Spinal cord (tissue), 10 donors: ENCODE measurements around the gene POC5. TPM values are rescaled to one million over a fixed set of nuclear protein-coding genes. Genes with fewer than 3 reads are reported as not detected.
"Not testable (repeated sequence)": the region's sequence is repeated elsewhere in the genome, so short reads cannot be mapped to it uniquely, and the experiment has no call there.

ENCODE experiments used
- DNase-seq, 6 donors: peaks; one replicate each; pipeline versions ENCODE4 v3.0.0 to v3.0.0-alpha.2; 2013 to 2015; ENCODE audit warnings: low spot score in 6 of 6, low read depth in 4 of 6
- H3K27ac ChIP-seq: one replicate; pipeline ENCODE4 v1.5.1; 2013; ENCODE audit warnings: low read depth, low read length, control low read depth
- H3K27me3 ChIP-seq: one replicate; pipeline ENCODE4 v1.6.1; 2013; ENCODE audit warnings: low read length; ENCODE audit not compliant: control insufficient read depth, insufficient read depth
- H3K36me3 ChIP-seq: one replicate; pipeline ENCODE4 v1.6.1; 2013; ENCODE audit warnings: low read length; ENCODE audit not compliant: control insufficient read depth, insufficient read depth
- H3K4me1 ChIP-seq: one replicate; pipeline ENCODE4 v1.6.1; 2013; ENCODE audit warnings: low read length; ENCODE audit not compliant: control insufficient read depth, insufficient read depth
- H3K4me3 ChIP-seq: one replicate; pipeline ENCODE4 v1.5.1; 2013; ENCODE audit warnings: low read depth, low read length, control low read depth
- H3K9me3 ChIP-seq: one replicate; pipeline ENCODE4 v1.6.1; 2013; ENCODE audit warnings: low read length; ENCODE audit not compliant: control insufficient read depth, insufficient read depth
- WGBS: methylation state at CpG from one replicate; pipeline ENCODE4 v1.1.5; 2013; ENCODE audit warnings: missing lambda C conversion rate; ENCODE audit not compliant: insufficient coverage; 5-methylcytosine and 5-hydroxymethylcytosine counted together
- polyA plus RNA-seq, 2 donors: library from polyadenylated mRNA; unstranded; fragments of 120-200 nt; gene quantifications; one replicate each; pipeline ENCODE4 v1.2.1, GENCODE V29; 2013; ENCODE audit not compliant: insufficient read length in 2 of 2
- total RNA-seq, 2 donors: library from RNA; depleted of rRNA in 1 of 2; stranded (reverse); fragments of 120-200 nt in 1 of 2; fragments of >200 nt in 1 of 2; gene quantifications; one replicate each; pipeline versions ENCODE4 v1.2.3 to v1.2.4, GENCODE V29; 2013 to 2014
- donor health status: healthy.

The POC5 gene
- total and polyA plus RNA-seq, 4 donors = 13.9 to 18.6 (median 17.3) TPM

DNA sequence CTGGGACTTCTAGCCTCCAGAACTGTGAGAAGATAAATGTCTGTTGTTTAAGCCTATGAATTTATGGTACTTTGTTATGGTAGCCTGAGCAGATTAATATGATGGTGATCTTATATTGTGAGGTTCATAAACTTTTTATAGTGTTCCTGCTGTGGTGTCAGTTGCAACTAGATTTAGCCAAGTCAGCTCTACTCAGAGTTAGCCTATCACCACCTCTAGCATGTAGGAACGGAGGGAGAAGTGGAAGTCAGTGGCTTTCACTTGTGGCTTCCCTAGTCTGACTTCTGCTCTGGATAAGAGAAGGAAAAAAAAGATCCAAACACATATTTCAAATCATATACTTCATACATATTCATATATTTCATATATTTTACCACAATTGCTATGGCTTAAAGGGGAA is 6.6 kb downstream of the POC5 start:
- Histone ChIP-seq H3K36me3 (no peaks in the 10 kb centered on the region), H3K9me3 (no peaks in the 10 kb centered on the region), H3K27ac (no peak overlapping the region), H3K27me3 (no peaks in the 10 kb centered on the region), H3K4me1 (no peaks in the 10 kb centered on the region), H3K4me3 (no peak overlapping the region)
- no peak for DNase-seq
- WGBS = no CpG with 5 or more reads among the region's 1 CpG

GRCh38 chr5:75707911-75708509 is 9.2 kb downstream of the POC5 start:
- Histone ChIP-seq H3K27me3 (no peaks in the 10 kb centered on the region), H3K27ac (no peak overlapping the region), H3K9me3 (no peaks in the 10 kb centered on the region), H3K4me1 (no peaks in the 10 kb centered on the region), H3K4me3 (no peak overlapping the region), H3K36me3 (no peaks in the 10 kb centered on the region)
- no peak for DNase-seq
- WGBS = no CpG with 5 or more reads among the region's 1 CpG

DNA sequence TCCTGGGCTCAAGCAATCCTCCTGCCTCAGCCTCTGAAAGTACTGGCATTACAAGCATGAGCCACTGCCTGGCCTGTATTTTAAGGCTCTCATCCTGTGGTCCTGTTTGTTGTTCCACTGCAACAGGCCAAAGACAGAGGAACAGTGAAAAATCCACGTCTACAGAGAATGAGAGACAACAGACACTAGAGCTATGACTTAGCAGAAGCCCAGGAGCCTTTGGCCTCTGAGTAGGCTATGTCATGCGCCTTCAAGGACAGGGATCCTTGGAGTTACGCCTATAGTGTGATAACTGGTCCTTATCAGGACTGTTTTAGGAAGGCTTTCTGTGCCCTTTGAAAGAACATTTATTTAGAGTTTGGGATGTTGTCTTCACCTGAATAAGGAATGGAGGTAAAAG is 10.5 kb downstream of the POC5 start:
- no peak overlapping the region for H3K4me3 ChIP-seq
- no peak overlapping the region for H3K27ac ChIP-seq
- H3K36me3 ChIP-seq = no peaks in the 10 kb centered on the region
- H3K9me3 ChIP-seq = no peaks in the 10 kb centered on the region
- WGBS = 98% methylated on average over 3 of the region's 3 CpGs
- DNase-seq = no peak
- no peaks in the 10 kb centered on the region for H3K27me3 ChIP-seq
- no peaks in the 10 kb centered on the region for H3K4me1 ChIP-seq

DNA sequence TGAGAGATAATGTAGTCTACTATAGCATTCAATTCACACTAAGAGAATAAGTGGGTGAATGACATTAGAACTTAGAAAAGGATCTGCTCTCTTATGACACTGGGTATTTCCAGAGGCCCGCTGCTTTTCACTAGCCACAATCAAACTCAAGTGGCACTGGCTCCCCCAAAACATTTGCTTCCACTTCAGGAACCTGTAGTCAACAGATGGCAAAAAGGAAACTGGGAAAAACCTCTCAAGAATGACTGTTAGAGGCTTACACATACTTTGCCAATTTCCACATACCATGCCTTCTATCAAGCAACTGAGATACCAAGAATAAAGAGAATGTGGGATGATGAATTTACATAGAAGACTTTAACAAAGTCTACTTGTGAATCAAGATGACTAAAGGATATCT is 11.2 kb downstream of the POC5 start:
- Histone ChIP-seq H3K4me3 (no peak overlapping the region), H3K27ac (no peak overlapping the region), H3K4me1 (no peaks in the 10 kb centered on the region), H3K36me3 (no peaks in the 10 kb centered on the region), H3K9me3 (no peaks in the 10 kb centered on the region), H3K27me3 (no peaks in the 10 kb centered on the region)
- WGBS = no CpG with 5 or more reads among the region's 1 CpG
- DNase-seq = peak in 1 of 6 donors; percentile 66

DNA sequence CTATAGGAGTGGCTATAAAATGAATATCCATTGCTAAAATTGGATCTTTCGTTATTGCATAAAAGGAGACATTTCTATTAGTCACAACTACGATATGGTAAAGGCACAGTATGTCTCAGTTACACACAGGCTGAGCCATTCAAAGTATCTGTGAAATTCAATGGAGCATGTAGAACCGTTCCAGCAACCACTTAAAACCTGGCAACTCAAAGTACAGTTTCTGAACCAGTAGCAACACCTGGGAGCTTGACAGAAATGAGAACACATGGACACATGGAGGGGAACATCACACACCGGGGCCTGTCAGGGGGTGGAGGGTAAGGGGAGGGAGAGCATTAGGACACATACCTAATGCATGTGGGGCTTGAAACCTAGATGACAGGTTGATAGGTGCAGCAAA is 15.4 kb downstream of the POC5 start:
- H3K27ac ChIP-seq = no peak overlapping the region
- H3K4me1 ChIP-seq = no peaks in the 10 kb centered on the region
- DNase-seq = no peak
- H3K4me3 ChIP-seq = no peak overlapping the region
- no peaks in the 10 kb centered on the region for H3K9me3 ChIP-seq
- WGBS = 78% methylated on average over 1 of the region's 4 CpGs
- H3K36me3 ChIP-seq = no peaks in the 10 kb centered on the region
- no peaks in the 10 kb centered on the region for H3K27me3 ChIP-seq

DNA sequence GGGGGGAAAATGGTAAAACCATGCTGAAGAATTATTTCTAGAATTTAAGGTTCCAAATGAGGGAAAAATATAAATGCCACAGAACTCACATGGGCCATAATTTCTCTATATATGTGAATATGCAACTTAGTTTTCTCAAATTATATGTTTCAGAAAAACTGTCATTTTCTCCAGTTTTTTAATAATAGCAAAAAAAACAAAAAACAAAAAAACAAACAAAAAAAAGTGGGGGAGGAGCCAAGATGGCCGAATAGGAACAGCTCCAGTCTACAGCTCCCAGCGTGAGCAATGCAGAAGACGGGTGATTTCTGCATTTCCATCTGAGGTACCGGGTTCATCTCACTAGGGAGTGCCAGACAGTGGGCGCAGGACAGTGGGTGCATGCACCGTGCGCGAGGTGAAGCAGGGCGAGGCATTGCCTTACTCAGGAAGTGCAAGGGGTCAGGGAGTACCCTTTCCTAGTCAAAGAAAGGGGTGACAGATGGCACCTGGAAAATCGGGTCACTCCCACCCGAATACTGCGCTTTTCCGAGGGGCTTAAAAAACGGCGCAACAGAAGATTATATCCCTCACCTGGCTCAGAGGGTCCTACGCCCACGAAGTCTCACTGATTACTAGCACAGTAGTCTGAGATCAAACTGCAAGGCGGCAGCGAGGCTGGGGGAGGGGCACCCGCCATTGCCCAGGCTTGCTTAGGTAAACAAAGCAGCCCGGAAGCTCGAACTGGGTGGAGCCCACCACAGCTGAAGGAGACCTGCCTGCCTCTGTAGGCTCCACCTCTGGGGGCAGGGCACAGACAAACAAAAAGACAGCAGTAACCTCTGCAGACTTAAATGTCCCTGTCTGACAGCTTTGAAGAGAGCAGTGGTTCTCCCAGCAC is 21.5 kb downstream of the POC5 start:
- H3K4me3 ChIP-seq, H3K4me1 ChIP-seq, H3K36me3 ChIP-seq, H3K9me3 ChIP-seq, H3K27me3 ChIP-seq, H3K27ac ChIP-seq, DNase-seq: not testable (repeated sequence)
- WGBS = 84% methylated on average over 13 of the region's 22 CpGs

- Histone ChIP-seq H3K9me3 (no peaks in the 10 kb centered on the region), H3K4me3 (no peak overlapping the region), H3K27me3 (no peaks in the 10 kb centered on the region), H3K36me3 (peaks cover 3% of the 10 kb centered on the region), H3K4me1 (no peaks in the 10 kb centered on the region), H3K27ac (no peak overlapping the region)
- no peak for DNase-seq
- no CpG with 5 or more reads among the region's 1 CpG for WGBS
These were observed 22.5 kb downstream of the POC5 start for GRCh38 chr5:75694781-75695180.

GRCh38 chr5:75690669-75691068 is 26.6 kb downstream of the POC5 start:
- no peaks in the 10 kb centered on the region for H3K9me3 ChIP-seq
- H3K27me3 ChIP-seq = no peaks in the 10 kb centered on the region
- H3K27ac ChIP-seq = no peak overlapping the region
- WGBS = no CpG with 5 or more reads among the region's 1 CpG
- H3K4me1 ChIP-seq = no peaks in the 10 kb centered on the region
- peaks cover 3% of the 10 kb centered on the region for H3K36me3 ChIP-seq
- no peak for DNase-seq
- no peak overlapping the region for H3K4me3 ChIP-seq

DNA sequence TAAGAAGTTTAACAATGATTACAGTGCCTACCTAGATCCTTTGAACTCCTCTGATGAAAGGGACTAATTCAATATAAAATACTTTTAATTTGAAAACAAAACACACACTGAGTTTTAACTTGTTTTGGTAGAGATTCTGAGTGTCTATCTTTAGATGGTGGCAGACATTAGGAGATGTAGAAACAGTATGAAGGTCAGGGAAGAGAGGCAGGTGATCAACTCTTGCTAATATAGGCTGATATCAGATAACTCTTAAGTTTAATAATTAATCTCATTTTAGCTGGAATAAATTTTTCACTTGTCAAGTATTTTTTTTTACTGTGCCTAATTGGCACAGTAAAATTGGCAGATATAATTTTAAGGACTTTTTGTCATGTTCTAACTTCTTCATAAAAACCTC is 30.8 kb downstream of the POC5 start:
- Histone ChIP-seq H3K4me3 (no peak overlapping the region), H3K9me3 (no peaks in the 10 kb centered on the region), H3K27ac (no peak overlapping the region), H3K27me3 (no peaks in the 10 kb centered on the region), H3K36me3 (peaks cover 16% of the 10 kb centered on the region), H3K4me1 (no peaks in the 10 kb centered on the region)
- DNase-seq = no peak

GRCh38 chr5:75685141-75685540 is 32.1 kb downstream of the POC5 start:
- H3K4me1 ChIP-seq = no peaks in the 10 kb centered on the region
- H3K27me3 ChIP-seq = no peaks in the 10 kb centered on the region
- no peak for DNase-seq
- no peaks in the 10 kb centered on the region for H3K9me3 ChIP-seq
- no peak overlapping the region for H3K27ac ChIP-seq
- peaks cover 16% of the 10 kb centered on the region for H3K36me3 ChIP-seq
- no peak overlapping the region for H3K4me3 ChIP-seq
- WGBS = 97% methylated on average over 10 of the region's 11 CpGs
